Measurements from ENCODE around the gene SERINC2. TPM values are rescaled to one million over a fixed set of nuclear protein-coding genes. Genes with fewer than 3 reads are reported as not detected.
A peak's percentile ranks its signal among the peaks of the same experiment; 100 is the strongest.

SERINC2 gene
- total and polyA plus RNA-seq, 9 of the 15 experiments (the other 6 are each of a cell fraction or from before 2014, with no cell fraction given), result 0.07 to 1.2 (median 0.70) TPM; not detected in 2

GRCh38 chr1:31370565-31370964, 42.4 kb upstream of the SERINC2 start:
- peaks cover 18 to 24% of the 10 kb centered on the region in 2 experiments for H3K4me1 ChIP-seq (replicated peaks in 1 of 2; ENCODE audit: control insufficient read depth in 2 of 2, insufficient read depth in 2 of 2, low read length in 2 of 2)
- 77% methylated on average over 4 of the region's 4 CpGs for WGBS (ENCODE audit: insufficient coverage, low coverage, missing lambda C conversion rate)
- no peak overlapping the region for H3K27ac ChIP-seq (ENCODE audit: extremely low read depth, low read depth, low read length)
- H3K4me3 ChIP-seq, result no peak overlapping the region
- no peak overlapping the region for H3K9ac ChIP-seq (ENCODE audit: insufficient read depth in 1 of 2, low read depth in 2 of 2, low read length in 2 of 2)
- 0 out of 2 replicates have a peak, but pooled peaks cover 3% of the 10 kb centered on the region for H4K20me1 ChIP-seq (replicated peaks; ENCODE audit: control insufficient read depth, insufficient read depth, low read length)
- H2AFZ ChIP-seq (ENCODE audit: low read depth, low read length), result no peak overlapping the region
- ATAC-seq (no peak), DNase-seq (ENCODE audit: extremely low read depth in 1 of 4, low spot score in 3 of 4) (no peak), FAIRE-seq (peak; percentile 32)
- H3K79me2 ChIP-seq (ENCODE audit: control insufficient read depth, insufficient read depth, low read length), result no peaks in the 10 kb centered on the region
- no peaks in the 10 kb centered on the region for H3K9me1 ChIP-seq (ENCODE audit: control insufficient read depth, insufficient read depth, low read length)
- in situ Hi-C loops (cut with MboI) (no loop called here), intact Hi-C loops (cut with micrococcal nuclease) (no loop called here)
- POLR2A ChIA-PET, result interaction anchor here (0.7 to 1.3 kb wide), 2 partner anchors 9 to 43 kb away, joined by 3 to 8 read pairs; no protein-coding TSS in a partner anchor
- no peak overlapping the region for H3K4me2 ChIP-seq (ENCODE audit: insufficient read depth, low read length)
- CTCF ChIA-PET (ENCODE audit: low intra/inter-chr PET ratio), result no interaction called here
- no peaks in the 10 kb centered on the region for H3K9me3 ChIP-seq (replicated peaks; ENCODE audit: control insufficient read depth, insufficient read depth, low read depth, low read length)
- BruUV-seq (replicated peaks), result no TSS peak
- H3K36me3 ChIP-seq (ENCODE audit: control insufficient read depth, insufficient read depth, low read length), result peaks cover 12% of the 10 kb centered on the region; the same call in 2 of the 3 replicates
- H3K27me3 ChIP-seq (ENCODE audit: control insufficient read depth in 2 of 2, insufficient read depth in 2 of 2, low read length in 2 of 2), result no peaks in the 10 kb centered on the region
- TF ChIP-seq POLR3A (IDR thresholded peaks at IDR 0.05; ENCODE audit: borderline replicate concordance, extremely low read depth, insufficient read depth, insufficient read length) (no peak), DIDO1 (tag; IDR thresholded peaks at IDR 0.05; ENCODE audit: low read depth) (no peak), TFAM (CRISPR knock-in tag; conservative IDR thresholded peaks at IDR 0.05) (no peak), ZNF639 (CRISPR knock-in tag; conservative IDR thresholded peaks at IDR 0.05 in 1 of 2, IDR thresholded peaks at IDR 0.05 in 1 of 2) (no peak), TAL1 (IDR thresholded peaks at IDR 0.05) (no peak), TAF9B (IDR thresholded peaks at IDR 0.05; ENCODE audit: partially characterized antibody) (no peak), ATF4 (CRISPR knock-in tag; IDR thresholded peaks at IDR 0.05) (no peak), TAF15 (IDR thresholded peaks at IDR 0.05; ENCODE audit: low read depth, low read length) (no peak), TGIF2 (CRISPR knock-in tag; IDR thresholded peaks at IDR 0.05) (no peak), HMGN3 (IDR thresholded peaks at IDR 0.05; ENCODE audit: borderline replicate concordance, extremely low read depth, insufficient read length, low read depth, low read length) (no peak), ZC3H4 (CRISPR knock-in tag; IDR thresholded peaks at IDR 0.05; ENCODE audit: borderline replicate concordance) (no peak), DLX4 (CRISPR knock-in tag; IDR thresholded peaks at IDR 0.05) (no peak), HDAC2 (IDR thresholded peaks at IDR 0.05) (no peak), ZNF518B (CRISPR knock-in tag; IDR thresholded peaks at IDR 0.05) (no peak), E2F1 (CRISPR knock-in tag; IDR thresholded peaks at IDR 0.05) (no peak)

Data from K562 (cell line).